ENCODE data around the gene MDM1. TPM values are rescaled to one million over a fixed set of nuclear protein-coding genes. Genes with fewer than 3 reads are reported as not detected.

MDM1 gene
- total RNA-seq, 4 donors from 2014 or later: 5.9 to 9.3 (median 7.6) TPM

DNA sequence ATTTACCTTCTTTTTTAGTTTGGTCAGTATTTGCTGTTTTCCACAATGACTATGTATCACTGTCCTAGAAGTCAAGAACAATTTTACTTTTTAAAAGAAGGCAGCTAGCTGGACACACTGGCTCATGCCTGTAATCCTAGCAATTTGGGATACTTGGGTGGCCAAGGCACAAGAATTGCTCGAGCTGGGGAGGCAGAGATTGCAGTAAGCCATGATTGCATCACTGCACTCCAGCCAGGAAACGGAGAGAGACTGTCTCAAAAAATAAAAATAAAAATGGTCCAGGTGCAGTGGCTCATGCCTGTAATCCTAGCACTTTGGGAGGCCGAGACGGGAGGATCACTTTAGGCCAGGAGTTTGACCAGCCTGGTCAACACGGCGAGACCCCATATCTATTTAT is 28.3 kb downstream of the MDM1 start:
- TF ChIP-seq, protein P1, sequence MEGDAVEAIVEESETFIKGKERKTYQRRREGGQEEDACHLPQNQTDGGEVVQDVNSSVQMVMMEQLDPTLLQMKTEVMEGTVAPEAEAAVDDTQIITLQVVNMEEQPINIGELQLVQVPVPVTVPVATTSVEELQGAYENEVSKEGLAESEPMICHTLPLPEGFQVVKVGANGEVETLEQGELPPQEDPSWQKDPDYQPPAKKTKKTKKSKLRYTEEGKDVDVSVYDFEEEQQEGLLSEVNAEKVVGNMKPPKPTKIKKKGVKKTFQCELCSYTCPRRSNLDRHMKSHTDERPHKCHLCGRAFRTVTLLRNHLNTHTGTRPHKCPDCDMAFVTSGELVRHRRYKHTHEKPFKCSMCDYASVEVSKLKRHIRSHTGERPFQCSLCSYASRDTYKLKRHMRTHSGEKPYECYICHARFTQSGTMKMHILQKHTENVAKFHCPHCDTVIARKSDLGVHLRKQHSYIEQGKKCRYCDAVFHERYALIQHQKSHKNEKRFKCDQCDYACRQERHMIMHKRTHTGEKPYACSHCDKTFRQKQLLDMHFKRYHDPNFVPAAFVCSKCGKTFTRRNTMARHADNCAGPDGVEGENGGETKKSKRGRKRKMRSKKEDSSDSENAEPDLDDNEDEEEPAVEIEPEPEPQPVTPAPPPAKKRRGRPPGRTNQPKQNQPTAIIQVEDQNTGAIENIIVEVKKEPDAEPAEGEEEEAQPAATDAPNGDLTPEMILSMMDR (IDR thresholded peaks at IDR 0.05): no peak
- no peak for TF ChIP-seq POLR2A (IDR thresholded peaks at IDR 0.05)
- H3K4me3 ChIP-seq (ENCODE audit: low read depth, poor library complexity, severe bottlenecking): no peak overlapping the region
- intact Hi-C loops (cut with DNase I; ENCODE audit: low total_unique reads): no loop called here
- WGBS, 2 donors: 87 to 89% methylated on average over 6 of the region's 6 CpGs
- DNase-seq (ENCODE audit: low spot score in 2 of 2): no peak

DNA sequence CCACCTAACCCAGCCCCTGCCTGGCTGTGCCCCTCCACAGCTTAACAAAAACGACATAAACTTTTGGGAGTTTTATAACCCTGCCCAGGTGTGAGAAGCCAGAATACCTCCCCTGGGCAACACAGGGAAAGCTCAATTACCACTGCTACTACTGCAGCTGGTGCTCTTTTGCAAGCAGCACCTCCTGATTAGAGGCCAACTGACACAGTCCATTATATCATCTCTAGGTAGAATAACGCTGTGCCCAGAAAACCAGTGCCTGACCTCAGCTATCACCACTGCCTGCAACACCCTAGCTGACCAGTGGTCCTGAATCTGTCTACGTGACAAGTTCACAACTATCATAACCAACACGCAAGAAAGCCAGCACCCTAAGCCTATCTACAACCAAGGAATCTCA is 34.2 kb downstream of the MDM1 start:
- TF ChIP-seq POLR2A (IDR thresholded peaks at IDR 0.05): no peak
- TF ChIP-seq, protein P1 (IDR thresholded peaks at IDR 0.05): no peak
- WGBS, 2 donors: 83 to 84% methylated on average over 4 of the region's 4 CpGs
- intact Hi-C loops (cut with DNase I; ENCODE audit: low total_unique reads): no loop called here
- H3K4me3 ChIP-seq (ENCODE audit: low read depth, poor library complexity, severe bottlenecking): no peak overlapping the region
- no peak for DNase-seq (ENCODE audit: low spot score in 2 of 2)

DNA sequence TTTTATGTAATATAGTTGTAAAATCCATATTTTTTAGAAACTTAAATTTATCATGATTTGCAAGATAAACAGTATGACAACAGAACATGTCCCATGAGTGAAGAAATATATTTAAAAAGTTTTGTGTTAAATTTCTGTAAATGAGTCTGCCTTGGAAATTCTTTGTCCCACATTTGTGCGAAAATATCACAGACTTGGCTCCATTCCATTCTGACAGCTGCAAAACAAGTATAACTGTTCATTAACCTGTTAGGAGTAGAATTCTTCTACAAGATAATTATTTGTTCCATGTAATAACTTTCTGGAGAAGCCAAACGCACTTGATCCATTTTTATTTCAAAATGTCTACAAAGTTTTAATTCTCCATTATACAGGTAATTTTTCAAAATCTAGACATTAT is 37.9 kb downstream of the MDM1 start:
- WGBS, 2 donors: 35 to 41% methylated on average over 2 of the region's 2 CpGs
- TF ChIP-seq, protein P1 (IDR thresholded peaks at IDR 0.05): no peak
- no peak for TF ChIP-seq POLR2A (IDR thresholded peaks at IDR 0.05)
- intact Hi-C loops (cut with DNase I; ENCODE audit: low total_unique reads): no loop called here
- DNase-seq (ENCODE audit: low spot score in 2 of 2): no peak
- no peak overlapping the region for H3K4me3 ChIP-seq (ENCODE audit: low read depth, poor library complexity, severe bottlenecking)

DNA sequence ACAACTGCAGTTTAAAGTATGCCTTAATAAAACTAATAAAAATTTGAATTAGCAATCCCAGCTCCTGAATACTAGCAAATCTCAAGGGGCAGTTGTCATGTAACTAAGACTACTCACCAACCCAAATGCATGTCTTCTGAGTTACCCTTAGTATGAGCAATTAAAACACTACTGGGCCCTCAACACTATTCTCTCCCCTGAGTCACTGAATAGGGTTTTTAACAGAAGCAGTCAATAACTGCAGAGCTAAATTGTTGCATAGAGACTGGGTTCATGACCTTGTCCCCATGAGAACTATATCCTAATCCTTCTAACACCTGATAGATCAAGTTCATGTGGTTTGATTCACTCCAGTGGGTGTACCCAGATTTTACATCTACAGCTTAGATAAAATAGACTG is 38.8 kb downstream of the MDM1 start:
- intact Hi-C loops (cut with DNase I; ENCODE audit: low total_unique reads): no loop called here
- H3K4me3 ChIP-seq (ENCODE audit: low read depth, poor library complexity, severe bottlenecking): no peak overlapping the region
- no peak for DNase-seq (ENCODE audit: low spot score in 2 of 2)
- TF ChIP-seq POLR2A (IDR thresholded peaks at IDR 0.05): no peak
- TF ChIP-seq, protein P1 (IDR thresholded peaks at IDR 0.05): no peak

DNA sequence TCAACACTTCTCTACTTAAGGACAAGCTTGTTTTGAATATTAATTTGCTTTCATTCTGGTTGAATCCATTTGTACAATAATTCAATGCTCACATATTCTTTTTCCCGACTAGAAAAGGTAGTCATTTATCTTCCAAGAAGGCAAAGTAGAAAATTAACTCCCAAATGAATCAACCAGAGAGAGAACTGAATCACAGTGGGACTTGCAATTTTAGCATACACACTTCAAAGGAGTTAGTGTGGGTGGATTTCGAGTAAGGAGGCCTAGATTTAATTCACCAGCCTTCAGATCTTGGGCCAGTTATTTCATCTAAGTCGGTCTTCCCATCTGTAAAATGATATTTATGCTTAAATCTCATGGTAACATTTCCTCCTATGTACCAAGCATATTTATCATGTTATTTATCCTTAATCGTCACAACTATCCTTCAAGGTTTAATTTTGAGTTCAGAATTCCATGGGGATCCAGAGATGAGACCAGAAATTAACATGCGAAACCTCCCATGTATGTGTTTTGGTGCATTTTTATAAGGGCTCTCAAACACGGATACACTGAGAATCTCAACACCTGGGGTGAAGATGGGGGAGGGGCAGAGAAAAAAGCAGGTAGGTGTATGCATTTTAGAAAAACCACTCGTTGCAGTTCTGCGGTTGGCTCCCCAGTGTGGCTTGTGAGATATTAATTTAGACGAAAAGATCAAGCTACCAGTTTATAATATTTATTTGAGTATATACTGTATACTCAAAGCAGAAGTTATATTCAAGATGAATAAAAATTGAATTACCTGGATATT is 39.8 kb downstream of the MDM1 start:
- 77 to 81% methylated on average over 9 of the region's 9 CpGs for WGBS, 2 donors
- DNase-seq (ENCODE audit: low spot score in 2 of 2): no peak
- H3K4me3 ChIP-seq (ENCODE audit: low read depth, poor library complexity, severe bottlenecking): no peak overlapping the region
- intact Hi-C loops (cut with DNase I; ENCODE audit: low total_unique reads): no loop called here
- no peak for TF ChIP-seq POLR2A (IDR thresholded peaks at IDR 0.05)
- TF ChIP-seq, protein P1 (IDR thresholded peaks at IDR 0.05): no peak

Measured in lower leg skin (tissue), 4 donors.